HEK293 (cell line): ENCODE results near the gene PDK2.

Source experiments
- GLI2 ChIP-seq: fragments of 450-650 bp; formaldehyde crosslinking; IDR thresholded peaks from 2 replicates; pipeline ENCODE4; 2017; ENCODE audit warnings: missing biosample characterization, missing genetic modification characterization, low read depth, borderline replicate concordance
- SCRT2 ChIP-seq: fragments of 450-650 bp; formaldehyde crosslinking; IDR thresholded peaks from 2 replicates; pipeline ENCODE4 v1.5.1; 2016; ENCODE audit warnings: missing biosample characterization, missing genetic modification characterization
- ZBTB17 ChIP-seq: fragments of 450-650 bp; formaldehyde crosslinking; IDR thresholded peaks from 2 replicates; pipeline ENCODE4 v1.5.1; 2016; ENCODE audit warnings: missing biosample characterization, missing genetic modification characterization
- ZEB2 ChIP-seq: fragments of 450-650 bp; formaldehyde crosslinking; IDR thresholded peaks from 2 replicates; pipeline ENCODE4 v1.5.1; 2016; ENCODE audit warnings: missing biosample characterization, missing genetic modification characterization
- ZFP37 ChIP-seq: fragments of 450-650 bp; formaldehyde crosslinking; IDR thresholded peaks from 2 replicates; pipeline ENCODE4 v1.5.1; 2016; ENCODE audit warnings: missing biosample characterization, missing genetic modification characterization
- ZNF121 ChIP-seq: fragments of 450-650 bp; formaldehyde crosslinking; IDR thresholded peaks from 2 replicates; pipeline ENCODE4 v1.5.1; 2016; ENCODE audit warnings: missing biosample characterization, missing genetic modification characterization
- ZNF157 ChIP-seq: fragments of 450-650 bp; formaldehyde crosslinking; IDR thresholded peaks from 2 replicates; pipeline ENCODE4 v1.5.1; 2016; ENCODE audit warnings: missing biosample characterization, missing genetic modification characterization
- ZNF223 ChIP-seq: fragments of 450-650 bp; formaldehyde crosslinking; IDR thresholded peaks from 2 replicates; pipeline ENCODE4 v1.5.1; 2016; ENCODE audit warnings: missing biosample characterization, missing genetic modification characterization
- ZNF24 ChIP-seq: fragments of 450-650 bp; formaldehyde crosslinking; IDR thresholded peaks from 2 replicates; pipeline ENCODE4 v1.5.1; 2016; ENCODE audit warnings: missing biosample characterization, missing genetic modification characterization
- ZNF324 ChIP-seq: fragments of 450-650 bp; formaldehyde crosslinking; IDR thresholded peaks from 2 replicates; pipeline ENCODE4 v1.5.1; 2016; ENCODE audit warnings: missing biosample characterization, missing genetic modification characterization
- ZNF426 ChIP-seq: fragments of 450-650 bp; formaldehyde crosslinking; IDR thresholded peaks from 2 replicates; pipeline ENCODE4 v1.5.1; 2017; ENCODE audit warnings: missing biosample characterization, missing genetic modification characterization, mild to moderate bottlenecking, inconsistent platforms, moderate library complexity
- ZNF510 ChIP-seq: fragments of 450-650 bp; formaldehyde crosslinking; IDR thresholded peaks from 2 replicates; pipeline ENCODE4 v1.5.1; 2018; ENCODE audit warnings: mild to moderate bottlenecking, missing genetic modification characterization, missing biosample characterization; ENCODE audit not compliant: insufficient replicate concordance
- ZNF530 ChIP-seq: fragments of 450-650 bp; formaldehyde crosslinking; IDR thresholded peaks from 2 replicates; pipeline ENCODE4 v1.5.1; 2016; ENCODE audit warnings: low read depth, missing biosample characterization, missing genetic modification characterization
- ZNF571 ChIP-seq: fragments of 450-650 bp; formaldehyde crosslinking; IDR thresholded peaks from 2 replicates; pipeline ENCODE4 v1.5.0; 2017; ENCODE audit warnings: missing biosample characterization, missing genetic modification characterization
- ZNF596 ChIP-seq: fragments of 450-650 bp; IDR thresholded peaks from 2 replicates; pipeline ENCODE4 v1.5.0; 2018; ENCODE audit warnings: missing biosample characterization, mild to moderate bottlenecking, missing genetic modification characterization, moderate library complexity
- ZNF76 ChIP-seq: fragments of 450-650 bp; formaldehyde crosslinking; IDR thresholded peaks from 2 replicates; pipeline ENCODE4; 2016; ENCODE audit warnings: low read depth, missing biosample characterization, missing genetic modification characterization, borderline replicate concordance
- ZNF776 ChIP-seq: fragments of 450-650 bp; formaldehyde crosslinking; IDR thresholded peaks from 2 replicates; pipeline ENCODE4 v1.5.0; 2017; ENCODE audit warnings: missing biosample characterization, missing genetic modification characterization, borderline replicate concordance
- TF ChIP-seq, protein P1 (sequence below): fragments of 450-650 bp; formaldehyde crosslinking; IDR thresholded peaks from 2 replicates; pipeline ENCODE4 v1.5.1; 2016; ENCODE audit warnings: missing biosample characterization, missing genetic modification characterization, borderline replicate concordance
- TF ChIP-seq, protein P2 (sequence below): fragments of 450-650 bp; formaldehyde crosslinking; conservative IDR thresholded peaks from 2 replicates; pipeline ENCODE4 v1.5.1; 2016; ENCODE audit warnings: low read depth, missing biosample characterization, missing genetic modification characterization
- TF ChIP-seq, protein P3 (sequence below): fragments of 450-650 bp; formaldehyde crosslinking; IDR thresholded peaks from 2 replicates; pipeline ENCODE4 v1.5.1; 2017; ENCODE audit warnings: missing biosample characterization, missing genetic modification characterization
- TF ChIP-seq, protein P4 (sequence below): fragments of 450-650 bp; IDR thresholded peaks from 2 replicates; pipeline ENCODE4 v1.5.1; 2018; ENCODE audit warnings: missing biosample characterization, mild to moderate bottlenecking, missing genetic modification characterization
- TF ChIP-seq, protein P5 (sequence below): fragments of 450-650 bp; formaldehyde crosslinking; IDR thresholded peaks from 2 replicates; pipeline ENCODE4 v1.5.1; 2016; ENCODE audit warnings: missing biosample characterization, missing genetic modification characterization
- TF ChIP-seq, protein P6 (sequence below): IDR thresholded peaks from 2 replicates; pipeline ENCODE4 v1.6.1; 2011; ENCODE audit warnings: mild to moderate bottlenecking, low read depth, low read length, borderline replicate concordance

The PDK2 gene

DNA sequence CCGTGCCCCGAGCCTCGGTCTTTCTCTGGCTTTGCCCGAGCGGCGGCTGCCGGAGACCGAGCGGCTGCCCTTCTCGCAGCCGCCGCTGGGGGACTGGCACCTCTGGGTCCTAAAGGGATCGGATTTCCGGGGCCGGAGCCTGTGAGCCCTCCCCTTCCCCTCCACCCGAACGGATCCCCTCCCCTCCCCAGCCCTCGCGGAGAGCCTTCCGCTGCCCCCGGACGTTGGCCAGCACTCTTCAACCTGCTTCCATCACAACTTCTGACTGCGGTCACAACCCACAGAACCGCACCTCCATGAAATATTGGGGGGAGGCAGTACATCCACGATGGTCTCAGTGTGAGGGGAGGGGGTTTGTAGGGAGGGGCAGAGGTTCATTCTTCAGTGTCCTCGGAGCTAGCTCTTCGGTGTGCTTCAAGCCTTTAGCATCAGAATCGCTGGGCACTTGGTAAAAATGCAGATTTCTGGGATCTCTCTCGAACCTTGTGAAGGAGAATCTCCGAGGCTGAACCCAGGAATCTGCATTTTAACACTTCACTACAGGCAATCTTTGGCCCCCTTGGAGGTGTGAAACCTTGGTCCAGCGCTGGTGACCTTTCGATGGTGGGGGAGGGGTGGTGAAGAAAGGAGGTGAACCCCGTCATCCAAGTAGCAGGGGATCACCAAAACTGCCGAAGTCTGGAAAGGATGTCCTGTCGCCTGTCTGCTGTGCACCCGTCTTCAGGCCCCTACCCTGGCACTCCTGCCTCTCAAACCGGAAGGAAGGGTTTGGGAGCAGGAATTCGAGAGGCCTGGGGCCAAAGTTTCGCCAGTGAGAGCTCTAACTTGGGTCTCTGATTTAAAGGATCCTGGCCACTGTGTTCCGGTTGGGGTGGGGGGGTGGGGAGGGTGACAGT lies 56.1 kb downstream of the PDK2 start (continued):
- TF ChIP-seq, protein P1, sequence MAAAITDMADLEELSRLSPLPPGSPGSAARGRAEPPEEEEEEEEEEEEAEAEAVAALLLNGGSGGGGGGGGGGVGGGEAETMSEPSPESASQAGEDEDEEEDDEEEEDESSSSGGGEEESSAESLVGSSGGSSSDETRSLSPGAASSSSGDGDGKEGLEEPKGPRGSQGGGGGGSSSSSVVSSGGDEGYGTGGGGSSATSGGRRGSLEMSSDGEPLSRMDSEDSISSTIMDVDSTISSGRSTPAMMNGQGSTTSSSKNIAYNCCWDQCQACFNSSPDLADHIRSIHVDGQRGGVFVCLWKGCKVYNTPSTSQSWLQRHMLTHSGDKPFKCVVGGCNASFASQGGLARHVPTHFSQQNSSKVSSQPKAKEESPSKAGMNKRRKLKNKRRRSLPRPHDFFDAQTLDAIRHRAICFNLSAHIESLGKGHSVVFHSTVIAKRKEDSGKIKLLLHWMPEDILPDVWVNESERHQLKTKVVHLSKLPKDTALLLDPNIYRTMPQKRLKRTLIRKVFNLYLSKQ (tag by site-specific recombination) = no peak
- TF ChIP-seq, protein P2, sequence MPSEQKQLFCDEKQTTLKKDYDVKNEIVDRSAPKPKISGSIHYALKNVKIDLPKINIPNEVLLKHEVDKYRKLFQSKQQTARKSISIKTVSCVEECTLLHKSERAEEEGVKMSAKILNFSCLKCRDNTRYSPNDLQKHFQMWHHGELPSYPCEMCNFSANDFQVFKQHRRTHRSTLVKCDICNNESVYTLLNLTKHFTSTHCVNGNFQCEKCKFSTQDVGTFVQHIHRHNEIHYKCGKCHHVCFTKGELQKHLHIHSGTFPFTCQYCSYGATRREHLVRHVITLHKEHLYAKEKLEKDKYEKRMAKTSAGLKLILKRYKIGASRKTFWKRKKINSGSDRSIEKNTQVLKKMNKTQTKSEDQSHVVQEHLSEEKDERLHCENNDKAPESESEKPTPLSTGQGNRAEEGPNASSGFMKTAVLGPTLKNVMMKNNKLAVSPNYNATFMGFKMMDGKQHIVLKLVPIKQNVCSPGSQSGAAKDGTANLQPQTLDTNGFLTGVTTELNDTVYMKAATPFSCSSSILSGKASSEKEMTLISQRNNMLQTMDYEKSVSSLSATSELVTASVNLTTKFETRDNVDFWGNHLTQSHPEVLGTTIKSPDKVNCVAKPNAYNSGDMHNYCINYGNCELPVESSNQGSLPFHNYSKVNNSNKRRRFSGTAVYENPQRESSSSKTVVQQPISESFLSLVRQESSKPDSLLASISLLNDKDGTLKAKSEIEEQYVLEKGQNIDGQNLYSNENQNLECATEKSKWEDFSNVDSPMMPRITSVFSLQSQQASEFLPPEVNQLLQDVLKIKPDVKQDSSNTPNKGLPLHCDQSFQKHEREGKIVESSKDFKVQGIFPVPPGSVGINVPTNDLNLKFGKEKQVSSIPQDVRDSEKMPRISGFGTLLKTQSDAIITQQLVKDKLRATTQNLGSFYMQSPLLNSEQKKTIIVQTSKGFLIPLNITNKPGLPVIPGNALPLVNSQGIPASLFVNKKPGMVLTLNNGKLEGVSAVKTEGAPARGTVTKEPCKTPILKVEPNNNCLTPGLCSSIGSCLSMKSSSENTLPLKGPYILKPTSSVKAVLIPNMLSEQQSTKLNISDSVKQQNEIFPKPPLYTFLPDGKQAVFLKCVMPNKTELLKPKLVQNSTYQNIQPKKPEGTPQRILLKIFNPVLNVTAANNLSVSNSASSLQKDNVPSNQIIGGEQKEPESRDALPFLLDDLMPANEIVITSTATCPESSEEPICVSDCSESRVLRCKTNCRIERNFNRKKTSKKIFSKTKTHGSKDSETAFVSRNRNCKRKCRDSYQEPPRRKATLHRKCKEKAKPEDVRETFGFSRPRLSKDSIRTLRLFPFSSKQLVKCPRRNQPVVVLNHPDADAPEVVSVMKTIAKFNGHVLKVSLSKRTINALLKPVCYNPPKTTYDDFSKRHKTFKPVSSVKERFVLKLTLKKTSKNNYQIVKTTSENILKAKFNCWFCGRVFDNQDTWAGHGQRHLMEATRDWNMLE (tag by site-specific recombination) = no peak
- TF ChIP-seq ZNF776 = no peak
- TF ChIP-seq ZNF121 (tag by site-specific recombination) = no peak
- TF ChIP-seq ZNF426 (tag by site-specific recombination) = no peak
- no peak for TF ChIP-seq ZNF571
- TF ChIP-seq ZNF24 (tag by site-specific recombination) = peak; percentile 88
- TF ChIP-seq, protein P3, sequence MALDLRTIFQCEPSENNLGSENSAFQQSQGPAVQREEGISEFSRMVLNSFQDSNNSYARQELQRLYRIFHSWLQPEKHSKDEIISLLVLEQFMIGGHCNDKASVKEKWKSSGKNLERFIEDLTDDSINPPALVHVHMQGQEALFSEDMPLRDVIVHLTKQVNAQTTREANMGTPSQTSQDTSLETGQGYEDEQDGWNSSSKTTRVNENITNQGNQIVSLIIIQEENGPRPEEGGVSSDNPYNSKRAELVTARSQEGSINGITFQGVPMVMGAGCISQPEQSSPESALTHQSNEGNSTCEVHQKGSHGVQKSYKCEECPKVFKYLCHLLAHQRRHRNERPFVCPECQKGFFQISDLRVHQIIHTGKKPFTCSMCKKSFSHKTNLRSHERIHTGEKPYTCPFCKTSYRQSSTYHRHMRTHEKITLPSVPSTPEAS (tag by site-specific recombination) = no peak
- TF ChIP-seq ZNF530 (tag by site-specific recombination) = no peak
- TF ChIP-seq ZNF223 (tag by site-specific recombination) = no peak
- TF ChIP-seq, protein P4, sequence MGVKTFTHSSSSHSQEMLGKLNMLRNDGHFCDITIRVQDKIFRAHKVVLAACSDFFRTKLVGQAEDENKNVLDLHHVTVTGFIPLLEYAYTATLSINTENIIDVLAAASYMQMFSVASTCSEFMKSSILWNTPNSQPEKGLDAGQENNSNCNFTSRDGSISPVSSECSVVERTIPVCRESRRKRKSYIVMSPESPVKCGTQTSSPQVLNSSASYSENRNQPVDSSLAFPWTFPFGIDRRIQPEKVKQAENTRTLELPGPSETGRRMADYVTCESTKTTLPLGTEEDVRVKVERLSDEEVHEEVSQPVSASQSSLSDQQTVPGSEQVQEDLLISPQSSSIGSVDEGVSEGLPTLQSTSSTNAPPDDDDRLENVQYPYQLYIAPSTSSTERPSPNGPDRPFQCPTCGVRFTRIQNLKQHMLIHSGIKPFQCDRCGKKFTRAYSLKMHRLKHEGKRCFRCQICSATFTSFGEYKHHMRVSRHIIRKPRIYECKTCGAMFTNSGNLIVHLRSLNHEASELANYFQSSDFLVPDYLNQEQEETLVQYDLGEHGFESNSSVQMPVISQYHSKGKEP = no peak
- TF ChIP-seq ZEB2 (tag by site-specific recombination) = peak; percentile 53; the same call in 1 of the 2 replicates
- TF ChIP-seq ZNF76 (tag by site-specific recombination) = peak; percentile 59; the same call in 1 of the 2 replicates
- no peak for TF ChIP-seq ZNF157
- peak; percentile 58 for TF ChIP-seq ZBTB17 (tag by site-specific recombination)
- no peak for TF ChIP-seq GLI2 (tag by site-specific recombination)
- TF ChIP-seq ZNF324 = peak; percentile 14; the same call in 1 of the 2 replicates
- peak; percentile 32; the same call in 1 of the 2 replicates for TF ChIP-seq ZFP37 (tag by site-specific recombination)
- TF ChIP-seq, protein P5, sequence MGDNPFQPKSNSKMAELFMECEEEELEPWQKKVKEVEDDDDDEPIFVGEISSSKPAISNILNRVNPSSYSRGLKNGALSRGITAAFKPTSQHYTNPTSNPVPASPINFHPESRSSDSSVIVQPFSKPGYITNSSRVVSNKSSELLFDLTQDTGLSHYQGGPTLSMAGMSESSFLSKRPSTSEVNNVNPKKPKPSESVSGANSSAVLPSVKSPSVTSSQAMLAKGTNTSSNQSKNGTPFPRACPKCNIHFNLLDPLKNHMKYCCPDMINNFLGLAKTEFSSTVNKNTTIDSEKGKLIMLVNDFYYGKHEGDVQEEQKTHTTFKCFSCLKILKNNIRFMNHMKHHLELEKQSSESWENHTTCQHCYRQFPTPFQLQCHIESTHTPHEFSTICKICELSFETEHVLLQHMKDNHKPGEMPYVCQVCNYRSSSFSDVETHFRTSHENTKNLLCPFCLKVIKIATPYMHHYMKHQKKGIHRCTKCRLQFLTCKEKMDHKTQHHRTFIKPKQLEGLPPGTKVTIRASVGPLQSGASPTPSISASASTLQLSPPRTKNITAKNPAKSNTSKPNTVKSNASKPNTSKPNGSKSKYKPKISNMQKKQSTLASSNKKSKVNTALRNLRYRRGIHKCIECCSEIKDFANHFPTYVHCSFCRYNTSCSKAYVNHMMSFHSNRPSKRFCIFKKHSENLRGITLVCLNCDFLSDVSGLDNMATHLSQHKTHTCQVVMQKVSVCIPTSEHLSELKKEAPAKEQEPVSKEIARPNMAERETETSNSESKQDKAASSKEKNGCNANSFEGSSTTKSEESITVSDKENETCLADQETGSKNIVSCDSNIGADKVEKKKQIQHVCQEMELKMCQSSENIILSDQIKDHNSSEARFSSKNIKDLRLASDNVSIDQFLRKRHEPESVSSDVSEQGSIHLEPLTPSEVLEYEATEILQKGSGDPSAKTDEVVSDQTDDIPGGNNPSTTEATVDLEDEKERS = no peak
- 0 out of 2 replicates have a peak, but pooled peaks have one; percentile 9 for TF ChIP-seq ZNF596
- no peak for TF ChIP-seq SCRT2 (tag by site-specific recombination)
- no peak for TF ChIP-seq ZNF510 (tag by site-specific recombination)
- TF ChIP-seq, protein P6, sequence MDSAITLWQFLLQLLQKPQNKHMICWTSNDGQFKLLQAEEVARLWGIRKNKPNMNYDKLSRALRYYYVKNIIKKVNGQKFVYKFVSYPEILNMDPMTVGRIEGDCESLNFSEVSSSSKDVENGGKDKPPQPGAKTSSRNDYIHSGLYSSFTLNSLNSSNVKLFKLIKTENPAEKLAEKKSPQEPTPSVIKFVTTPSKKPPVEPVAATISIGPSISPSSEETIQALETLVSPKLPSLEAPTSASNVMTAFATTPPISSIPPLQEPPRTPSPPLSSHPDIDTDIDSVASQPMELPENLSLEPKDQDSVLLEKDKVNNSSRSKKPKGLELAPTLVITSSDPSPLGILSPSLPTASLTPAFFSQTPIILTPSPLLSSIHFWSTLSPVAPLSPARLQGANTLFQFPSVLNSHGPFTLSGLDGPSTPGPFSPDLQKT = no peak
